ENCODE results near the gene FABP6.

DNA sequence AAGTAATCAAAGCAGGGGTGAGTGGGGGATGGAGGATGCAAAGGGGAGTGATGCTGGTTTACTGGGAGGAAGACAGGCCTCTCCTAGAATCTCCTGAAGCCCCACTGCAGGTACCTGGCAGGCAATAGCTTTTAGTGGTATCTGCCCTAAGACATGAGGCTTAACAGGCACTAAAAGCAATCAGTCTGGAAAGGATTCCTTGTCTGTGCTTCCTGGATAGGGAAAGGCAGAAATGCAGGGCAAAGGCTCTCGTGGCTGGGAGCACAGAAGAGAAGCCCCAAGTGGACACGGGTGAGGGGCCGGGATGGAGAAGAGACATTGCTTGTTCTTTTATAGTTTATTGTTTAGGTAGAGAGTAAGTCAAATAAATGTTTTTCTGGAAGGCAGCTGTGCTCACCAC lies 43.0 kb downstream of the FABP6 start:
- no peak for TF ChIP-seq ZNF777 (tag by site-specific recombination; IDR thresholded peaks at IDR 0.05; ENCODE audit: borderline replicate concordance)
- no peak for TF ChIP-seq SP2 (tag by site-specific recombination; IDR thresholded peaks at IDR 0.05)
